Gastroesophageal sphincter (tissue), 4 donors: ENCODE data around the gene DCBLD2. TPM values are rescaled to one million over a fixed set of nuclear protein-coding genes. Genes with fewer than 3 reads are reported as not detected.

Experiments
- ATAC-seq: fragments of 150-250 bp; one replicate; pipeline ENCODE4 v1.9.1; 2016; ENCODE audit warnings: mild to moderate bottlenecking, moderate library complexity
- H3K27ac ChIP-seq, 4 donors: fragments of 200-600 bp; sonication (generic) in 3 of 4; 1 replicate in 3 of 4; 2 replicates in 1 of 4; pipeline ENCODE4 v1.5.1; 2016 to 2019
- H3K27me3 ChIP-seq: fragments of 200-600 bp; sonication (generic); one replicate; pipeline ENCODE4 v1.5.1; 2019
- H3K36me3 ChIP-seq, 2 donors: fragments of 200-600 bp; sonication (generic); one replicate each; pipeline ENCODE4 v1.5.1; 2019; ENCODE audit warnings: control low read depth in 1 of 2
- H3K4me1 ChIP-seq, 3 donors: fragments of 200-600 bp; sonication (generic); 1 replicate in 2 of 3; 2 replicates in 1 of 3; pipeline ENCODE4 v1.5.1; 2016 to 2019; ENCODE audit warnings: control low read depth in 2 of 3
- H3K4me3 ChIP-seq, 2 donors: fragments of 200-600 bp; sonication (generic); one replicate each; pipeline ENCODE4 v1.5.1; 2019; ENCODE audit warnings: mild to moderate bottlenecking in 1 of 2, moderate library complexity in 1 of 2
- H3K9me3 ChIP-seq, 3 donors: fragments of 200-600 bp; sonication (generic); one replicate each; pipeline ENCODE4 v1.5.1; 2017 to 2019; ENCODE audit warnings: control low read depth in 2 of 3
- CTCF ChIP-seq, 4 experiments: fragments of 200-600 bp in 2 of 4; fragments of 450-650 bp in 2 of 4; sonication (generic) in 1 of 4; IDR thresholded peaks; one replicate each; pipeline ENCODE4 v1.5.1; 2017 to 2019; ENCODE audit warnings: antibody characterized with exemption in 4 of 4, mild to moderate bottlenecking in 2 of 4, moderate library complexity in 2 of 4
- EP300 ChIP-seq: sonication (generic); formaldehyde crosslinking; IDR thresholded peaks from one replicate; pipeline ENCODE4 v1.6.1; 2017; ENCODE audit warnings: antibody characterized with exemption, mild to moderate bottlenecking
- POLR2A ChIP-seq, 2 donors: fragments of 450-650 bp; IDR thresholded peaks; one replicate each; pipeline ENCODE4 v1.6.1; 2017; ENCODE audit warnings: antibody characterized with exemption in 2 of 2, mild to moderate bottlenecking in 2 of 2, moderate library complexity in 1 of 2
- POLR2AphosphoS5 ChIP-seq: sonication (generic); formaldehyde crosslinking; IDR thresholded peaks from one replicate; pipeline ENCODE4 v1.6.1; 2017; ENCODE audit warnings: antibody characterized with exemption
- WGBS, 2 donors: methylation state at CpG; one replicate each; pipeline ENCODE4 v1.1.5; 2018; ENCODE audit warnings: low coverage in 1 of 2; 5-methylcytosine and 5-hydroxymethylcytosine counted together
- total RNA-seq, 4 donors: library from RNA; depleted of rRNA; stranded (reverse); fragments of >200 nt; gene quantifications; one replicate each; pipeline ENCODE4 v1.1.0, GENCODE V29; 2016

DCBLD2 gene
- total RNA-seq, 4 donors from 2014 or later = 45.3 to 58.8 (median 52.4) TPM

GRCh38 chr3:98824256-98824655 lies 77.2 kb downstream of the DCBLD2 start:
- Histone ChIP-seq H3K27me3 (no peaks in the 10 kb centered on the region), H3K9me3 (no peaks in the 10 kb centered on the region), H3K4me1 (peaks cover 0 to 12% (median 0%) of the 10 kb centered on the region in 3 donors), H3K27ac (no peak overlapping the region), H3K4me3 (no peak overlapping the region), H3K36me3 (peaks cover 0 to 7% of the 10 kb centered on the region in 2 donors)
- no peak for ATAC-seq
- 86 to 100% methylated on average over 5 to 6 of the region's 6 CpGs for WGBS, 2 donors
- no peak for TF ChIP-seq POLR2AphosphoS5
- peak in 1 of 4 experiments; percentile 26 for TF ChIP-seq CTCF (IDR thresholded peaks at IDR 0.05)
- TF ChIP-seq EP300 = no peak

DNA sequence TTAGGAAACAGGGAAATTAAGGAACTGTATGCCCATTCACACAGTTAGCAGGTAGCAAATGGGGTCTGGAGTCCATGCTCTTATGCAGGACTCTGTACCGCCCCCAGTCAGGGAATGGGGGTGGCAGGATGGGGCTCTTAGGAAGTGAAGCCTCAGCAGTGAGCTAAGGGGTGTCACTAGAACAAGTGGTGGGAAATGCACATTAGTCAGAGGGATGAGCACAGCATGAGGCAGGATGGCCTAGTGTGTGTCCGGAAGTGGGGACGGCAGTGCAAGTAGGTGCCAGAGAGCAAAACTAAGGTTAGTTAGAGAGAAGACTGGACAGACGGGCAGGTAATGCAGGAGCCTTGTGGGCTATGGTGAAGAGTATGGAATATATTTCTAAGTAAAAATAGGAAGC lies 77.7 kb downstream of the DCBLD2 start:
- 86 to 96% methylated on average over 3 to 4 of the region's 4 CpGs for WGBS, 2 donors
- ATAC-seq = no peak
- Histone ChIP-seq H3K4me1 (peaks cover 0 to 12% (median 0%) of the 10 kb centered on the region in 3 donors), H3K27ac (no peak overlapping the region), H3K9me3 (no peaks in the 10 kb centered on the region), H3K4me3 (no peak overlapping the region), H3K27me3 (no peaks in the 10 kb centered on the region), H3K36me3 (peaks cover 0 to 8% of the 10 kb centered on the region in 2 donors)
- TF ChIP-seq EP300 = no peak
- TF ChIP-seq POLR2AphosphoS5 = no peak
- no peak for TF ChIP-seq CTCF (IDR thresholded peaks at IDR 0.05)
- TF ChIP-seq POLR2A (IDR thresholded peaks at IDR 0.05) = no peak

GRCh38 chr3:98821063-98821462 lies 80.4 kb downstream of the DCBLD2 start:
- no peak overlapping the region for H3K27ac ChIP-seq
- peaks cover 0 to 24% of the 10 kb centered on the region in 2 donors for H3K36me3 ChIP-seq
- no peak for ATAC-seq
- TF ChIP-seq POLR2AphosphoS5 (no peak), POLR2A (IDR thresholded peaks at IDR 0.05) (no peak)
- no peak overlapping the region for H3K4me3 ChIP-seq
- H3K4me1 ChIP-seq = peaks cover 0 to 9% (median 3%) of the 10 kb centered on the region in 3 donors
- H3K27me3 ChIP-seq = no peaks in the 10 kb centered on the region
- WGBS, 2 donors = 68 to 71% methylated on average over 3 of the region's 3 CpGs
- H3K9me3 ChIP-seq = no peaks in the 10 kb centered on the region

DNA sequence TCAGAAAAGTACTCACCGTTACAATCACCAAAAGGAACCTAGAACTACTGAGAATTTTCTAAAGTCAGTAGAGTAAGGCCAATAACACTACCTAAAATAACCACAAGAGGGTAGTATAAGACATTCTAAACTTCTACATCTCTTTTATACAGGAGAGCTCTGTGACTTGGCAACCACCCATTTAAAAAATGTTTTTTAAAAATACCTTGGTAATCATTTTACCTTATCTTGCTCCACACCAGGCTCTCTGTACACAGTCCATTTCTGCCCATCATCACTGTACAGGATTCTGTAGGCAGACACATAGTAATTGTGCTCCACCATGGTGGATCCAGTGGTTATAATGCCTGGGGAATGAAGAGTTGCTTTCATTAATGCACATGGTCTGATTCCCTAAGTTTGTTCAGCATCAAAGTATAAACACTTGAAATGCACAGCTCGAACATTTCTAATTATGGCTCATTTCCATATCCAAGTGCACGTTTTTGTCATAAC lies 83.9 kb downstream of the DCBLD2 start:
- no peak overlapping the region for H3K4me3 ChIP-seq
- TF ChIP-seq POLR2AphosphoS5 (peak; percentile 15), CTCF (IDR thresholded peaks at IDR 0.05) (peak; percentile 79 to 84 (median 82)), POLR2A (IDR thresholded peaks at IDR 0.05) (no peak), EP300 (no peak)
- 3 to 19% methylated on average over 3 of the region's 3 CpGs for WGBS, 2 donors
- peak overlapping the region in 2 of 4 donors; percentile 6 to 20 for H3K27ac ChIP-seq
- no peaks in the 10 kb centered on the region for H3K9me3 ChIP-seq
- peak; percentile 77 for ATAC-seq
- peaks cover 0 to 41% of the 10 kb centered on the region in 2 donors for H3K36me3 ChIP-seq
- H3K4me1 ChIP-seq = peaks cover 0 to 5% (median 3%) of the 10 kb centered on the region in 3 donors
- no peaks in the 10 kb centered on the region for H3K27me3 ChIP-seq

DNA sequence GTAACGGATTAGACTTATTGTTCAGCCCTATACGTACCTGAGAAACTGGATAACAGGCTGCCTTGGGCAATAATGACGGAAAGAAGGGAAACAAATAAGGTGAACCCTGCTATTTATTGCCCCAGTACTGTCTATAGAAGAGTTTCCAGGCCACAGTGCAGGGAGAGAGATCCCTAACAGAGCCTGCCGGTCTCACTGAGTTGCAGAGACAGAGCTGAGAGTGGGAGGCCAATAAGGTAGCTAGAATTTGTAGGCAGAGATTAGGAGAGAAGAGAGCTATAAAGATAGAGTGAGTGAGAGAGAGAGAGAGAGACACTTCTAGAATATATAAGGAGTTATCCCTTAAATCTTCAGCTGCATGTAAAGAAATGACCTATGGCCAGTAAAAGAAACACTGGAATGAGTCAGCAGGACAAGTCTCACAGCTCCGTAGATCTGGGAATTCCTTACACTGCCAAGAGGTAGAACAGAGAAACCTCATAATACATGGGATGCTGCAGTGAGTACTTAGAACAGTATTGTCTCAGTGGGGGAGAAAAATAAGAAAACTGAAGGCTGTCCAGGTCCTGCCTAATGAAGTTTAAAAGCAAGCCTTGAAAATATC lies 86.6 kb downstream of the DCBLD2 start:
- H3K36me3 ChIP-seq = peaks cover 0 to 47% of the 10 kb centered on the region in 2 donors
- peaks cover 0 to 5% (median 3%) of the 10 kb centered on the region in 3 donors for H3K4me1 ChIP-seq
- H3K27ac ChIP-seq = no peak overlapping the region
- no peak for ATAC-seq
- no peaks in the 10 kb centered on the region for H3K9me3 ChIP-seq
- H3K4me3 ChIP-seq = no peak overlapping the region
- H3K27me3 ChIP-seq = no peaks in the 10 kb centered on the region
- WGBS, 2 donors = 63 to 71% methylated on average over 5 of the region's 5 CpGs
- TF ChIP-seq CTCF (IDR thresholded peaks at IDR 0.05) = no peak
- TF ChIP-seq POLR2A (IDR thresholded peaks at IDR 0.05) = no peak
- no peak for TF ChIP-seq POLR2AphosphoS5
- TF ChIP-seq EP300 = no peak
